Karpas-422 (cell line): ENCODE measurements around the gene SSH2. TPM values are rescaled to one million over a fixed set of nuclear protein-coding genes. Genes with fewer than 3 reads are reported as not detected.

ENCODE experiments used
- DNase-seq: peaks from one replicate; pipeline ENCODE4 v3.0.0-alpha.2; 2015
- H2AFZ ChIP-seq: fragments of 200-600 bp; sonication (generic); 2 replicates; pipeline ENCODE4 v1.6.1; 2014; ENCODE audit warnings: antibody characterized with exemption, low read length, mixed read lengths
- H3K27ac ChIP-seq: fragments of 200-600 bp; sonication (generic); 2 replicates; pipeline ENCODE4 v1.5.1; 2014; ENCODE audit warnings: mild to moderate bottlenecking, low read length, moderate library complexity
- H3K27me3 ChIP-seq: fragments of 200-600 bp; sonication (generic); 2 replicates; pipeline ENCODE4 v1.6.1; 2014; ENCODE audit warnings: low read length, mixed read lengths
- H3K36me3 ChIP-seq: fragments of 200-600 bp; sonication (generic); 2 replicates; pipeline ENCODE4 v1.6.1; 2014; ENCODE audit warnings: low read length, mixed read lengths; ENCODE audit not compliant: insufficient read depth
- H3K4me1 ChIP-seq: fragments of 200-600 bp; sonication (generic); 2 replicates; pipeline ENCODE4 v1.6.1; 2014; ENCODE audit warnings: mild to moderate bottlenecking, low read length, mixed read lengths
- H3K4me2 ChIP-seq: fragments of 200-600 bp; sonication (generic); 2 replicates; pipeline ENCODE4 v1.6.1; 2014; ENCODE audit warnings: low read length, low read depth, mild to moderate bottlenecking; ENCODE audit not compliant: poor library complexity, severe bottlenecking
- H3K4me3 ChIP-seq: fragments of 200-600 bp; sonication (generic); 2 replicates; pipeline ENCODE4 v1.5.1; 2014; ENCODE audit warnings: mild to moderate bottlenecking, antibody characterized with exemption, low read length, mixed read lengths
- H3K79me2 ChIP-seq: fragments of 200-600 bp; sonication (generic); 2 replicates; pipeline ENCODE4 v1.6.1; 2014; ENCODE audit warnings: mild to moderate bottlenecking, low read length, mixed read lengths
- H3K9ac ChIP-seq: fragments of 200-600 bp; sonication (generic); 2 replicates; pipeline ENCODE4 v1.6.0; 2014; ENCODE audit warnings: low read length
- H3K9me2 ChIP-seq: fragments of 200-600 bp; sonication (generic), shearing (Covaris generic); replicated peaks from 2 replicates; pipeline ENCODE4 v1.6.0; 2014; ENCODE audit warnings: mild to moderate bottlenecking, low read length, moderate library complexity; ENCODE audit not compliant: insufficient read depth
- H3K9me3 ChIP-seq: fragments of 300-700, 200-600 bp; sonication (generic); 2 replicates; pipeline ENCODE4 v1.6.1; 2014; ENCODE audit warnings: low read length, mixed read lengths
- H4K20me1 ChIP-seq: fragments of 200-600 bp; sonication (generic); 2 replicates; pipeline ENCODE4 v1.6.1; 2014; ENCODE audit warnings: mild to moderate bottlenecking, antibody characterized with exemption, low read length, low read depth; ENCODE audit not compliant: insufficient read depth
- total RNA-seq: library from RNA; depleted of rRNA; stranded (reverse); fragments of >200 nt; shearing (Covaris generic); gene quantifications from 2 replicates; pipeline ENCODE4 v1.2.3, GENCODE V29; 2014; ENCODE audit warnings: low replicate concordance

The SSH2 gene
- total RNA-seq, 1 experiment from 2014 or later = 53.9 TPM

DNA sequence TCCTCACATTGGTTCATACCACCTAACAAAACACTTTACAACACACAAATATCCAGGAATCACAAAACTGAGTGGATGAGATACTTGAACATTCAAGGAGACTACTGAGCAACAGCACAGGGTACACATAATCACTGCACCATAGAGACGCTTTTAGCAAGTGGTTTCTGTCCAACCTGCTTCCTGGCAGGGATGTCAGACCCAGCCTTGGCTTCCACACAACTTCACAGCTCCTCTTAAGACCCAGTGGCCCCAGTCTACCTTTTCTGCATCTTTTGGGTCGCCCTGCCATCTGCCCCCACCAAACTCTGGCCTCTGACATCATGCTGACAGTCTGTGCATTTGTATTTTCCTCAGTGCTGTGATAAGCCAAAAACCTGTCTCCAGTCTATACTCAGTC is 301.4 kb downstream of the SSH2 start:
- no peak for DNase-seq
- H3K4me3 ChIP-seq = no peak overlapping the region
- no peak overlapping the region for H3K27ac ChIP-seq
- no peak overlapping the region for H3K4me2 ChIP-seq
- no peak overlapping the region for H2AFZ ChIP-seq
- H3K4me1 ChIP-seq = no peaks in the 10 kb centered on the region
- no peaks in the 10 kb centered on the region for H3K9me3 ChIP-seq
- H3K9ac ChIP-seq = no peak overlapping the region
- no peaks in the 10 kb centered on the region for H3K9me2 ChIP-seq
- peaks cover 3% of the 10 kb centered on the region; the same call in 1 of the 2 replicates for H3K36me3 ChIP-seq
- no peaks in the 10 kb centered on the region for H4K20me1 ChIP-seq
- H3K79me2 ChIP-seq = no peaks in the 10 kb centered on the region
- no peaks in the 10 kb centered on the region for H3K27me3 ChIP-seq

DNA sequence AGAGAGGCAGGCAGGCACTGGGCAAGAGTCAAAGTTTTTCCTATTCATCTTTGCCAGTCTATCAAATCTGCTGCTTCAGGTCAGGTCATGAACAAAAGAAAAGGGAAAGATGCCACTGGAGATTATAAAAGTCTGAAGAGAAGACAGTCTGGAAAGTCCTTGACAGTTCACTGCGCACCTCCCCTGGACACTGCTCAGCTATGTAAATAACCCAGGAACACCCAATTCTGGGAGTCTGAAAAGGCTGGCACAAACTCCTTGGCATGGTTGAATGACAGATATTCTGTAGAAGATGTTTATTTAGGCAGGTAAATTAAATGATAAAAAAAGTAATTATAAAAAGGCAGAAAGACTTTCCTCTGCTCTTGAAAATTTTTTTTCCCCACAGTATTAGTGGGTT is 302.1 kb downstream of the SSH2 start:
- Histone ChIP-seq H4K20me1 (no peaks in the 10 kb centered on the region), H3K9ac (no peak overlapping the region), H3K36me3 (peaks cover 3% of the 10 kb centered on the region; the same call in 1 of the 2 replicates), H3K9me2 (no peaks in the 10 kb centered on the region), H3K79me2 (no peaks in the 10 kb centered on the region), H3K9me3 (no peaks in the 10 kb centered on the region), H3K4me3 (no peak overlapping the region), H3K27ac (no peak overlapping the region), H3K27me3 (no peaks in the 10 kb centered on the region), H3K4me1 (no peaks in the 10 kb centered on the region), H2AFZ (no peak overlapping the region), H3K4me2 (no peak overlapping the region)
- DNase-seq = no peak

DNA sequence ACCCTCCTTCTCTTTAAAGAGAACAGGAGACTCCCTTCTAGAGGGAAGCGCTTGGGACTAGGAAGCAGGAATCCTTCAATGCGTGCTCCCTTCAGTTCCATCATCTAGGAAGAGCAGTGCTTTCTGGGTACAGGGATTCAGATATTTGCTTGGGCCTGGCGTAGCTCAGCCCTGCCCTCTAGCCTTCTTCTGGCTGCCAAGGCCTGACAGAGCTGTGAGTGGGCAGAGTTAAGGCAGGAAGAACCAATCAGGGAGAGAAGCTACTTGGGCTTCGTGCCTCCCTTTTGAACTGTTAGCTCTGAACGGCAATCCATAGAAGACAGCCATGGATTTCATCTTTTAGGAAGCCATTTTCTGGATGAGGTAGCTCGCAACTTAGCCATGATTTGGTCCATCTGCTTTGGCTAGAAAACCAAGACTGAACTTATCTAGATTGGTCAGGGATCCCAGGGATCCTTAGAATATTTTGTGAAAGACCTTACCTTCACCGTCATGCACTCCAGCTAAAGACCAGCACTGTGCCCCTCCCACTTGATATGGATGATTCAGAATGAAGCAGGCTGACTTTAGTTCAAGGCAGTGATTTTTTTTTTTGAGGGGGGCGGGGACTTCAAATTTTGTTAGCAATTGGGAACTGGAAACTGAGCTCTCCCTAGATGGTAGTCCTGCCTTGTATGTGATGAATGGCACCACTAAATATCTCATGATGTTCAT is 304.8 kb downstream of the SSH2 start:
- Histone ChIP-seq H3K4me1 (no peaks in the 10 kb centered on the region), H4K20me1 (no peaks in the 10 kb centered on the region), H3K36me3 (no peaks in the 10 kb centered on the region), H3K27me3 (no peaks in the 10 kb centered on the region), H3K9ac (no peak overlapping the region), H3K9me3 (no peaks in the 10 kb centered on the region), H3K79me2 (no peaks in the 10 kb centered on the region), H2AFZ (no peak overlapping the region), H3K27ac (no peak overlapping the region), H3K4me3 (no peak overlapping the region), H3K9me2 (no peaks in the 10 kb centered on the region), H3K4me2 (no peak overlapping the region)
- DNase-seq = no peak

GRCh38 chr17:29624586-29624985 is 305.4 kb downstream of the SSH2 start:
- Histone ChIP-seq H3K27ac (no peak overlapping the region), H4K20me1 (no peaks in the 10 kb centered on the region), H3K4me2 (no peak overlapping the region), H3K79me2 (no peaks in the 10 kb centered on the region), H3K27me3 (no peaks in the 10 kb centered on the region), H3K9me3 (no peaks in the 10 kb centered on the region), H3K4me1 (no peaks in the 10 kb centered on the region), H2AFZ (no peak overlapping the region), H3K9ac (no peak overlapping the region), H3K36me3 (no peaks in the 10 kb centered on the region), H3K4me3 (no peak overlapping the region), H3K9me2 (no peaks in the 10 kb centered on the region)
- no peak for DNase-seq

- Histone ChIP-seq H3K27ac (no peak overlapping the region), H4K20me1 (no peaks in the 10 kb centered on the region), H3K79me2 (no peaks in the 10 kb centered on the region), H3K9ac (no peak overlapping the region), H3K36me3 (no peaks in the 10 kb centered on the region), H3K9me2 (no peaks in the 10 kb centered on the region), H3K4me1 (peaks cover 6% of the 10 kb centered on the region), H3K27me3 (no peaks in the 10 kb centered on the region), H2AFZ (no peak overlapping the region), H3K4me2 (no peak overlapping the region), H3K9me3 (no peaks in the 10 kb centered on the region), H3K4me3 (no peak overlapping the region)
- DNase-seq = no peak
Observed at GRCh38 chr17:29623283-29623647, 306.8 kb downstream of the SSH2 start.

DNA sequence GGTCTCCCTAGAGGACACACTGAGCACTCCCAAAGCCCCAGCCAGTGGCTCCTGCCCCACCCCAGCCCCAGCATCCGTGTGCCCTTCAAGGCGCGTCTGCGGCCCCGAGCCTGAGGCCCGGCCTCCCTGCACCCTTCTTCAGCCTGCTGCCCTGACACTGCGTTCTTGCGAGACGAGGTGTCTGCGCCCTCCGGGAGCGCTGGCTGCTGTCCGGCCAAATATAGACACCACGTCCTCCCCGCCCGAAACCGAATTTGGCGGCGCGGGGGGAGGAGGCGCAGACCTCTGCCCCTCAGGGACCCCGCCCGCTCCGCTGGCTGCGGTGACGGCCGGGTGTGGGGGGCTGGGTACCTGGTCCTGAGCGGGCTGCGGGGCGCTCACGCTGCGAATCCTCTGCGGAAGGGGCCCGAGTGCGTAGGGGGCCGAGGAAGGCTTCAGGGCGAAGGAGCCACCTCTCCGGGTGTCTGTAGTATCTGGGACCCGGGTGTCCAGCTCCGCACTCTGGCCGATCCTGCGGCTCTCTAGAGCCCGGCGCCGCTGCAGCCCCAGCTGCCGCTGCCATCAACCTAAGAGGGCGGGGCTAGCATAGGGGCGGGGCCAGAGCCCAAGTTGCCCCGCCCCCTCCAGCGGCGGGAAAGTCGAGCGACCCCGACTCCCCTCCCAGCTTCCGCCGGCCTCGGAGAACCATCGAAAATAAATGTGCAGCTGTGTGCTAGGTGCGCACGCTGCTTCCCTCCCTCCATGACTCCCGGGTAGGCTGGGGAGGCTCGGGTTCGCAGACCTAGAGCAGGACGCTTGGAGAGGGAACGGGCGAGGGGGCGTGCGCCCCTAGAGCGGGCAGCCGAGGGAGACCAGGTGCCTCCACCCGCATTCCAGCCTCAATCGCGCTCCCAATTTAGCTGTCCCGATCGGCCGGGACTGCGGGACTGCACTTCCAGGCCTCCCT is 307.4 kb downstream of the SSH2 start, which contains the start of gene CORO6:
Gene CORO6 (minus strand): TSS at position 576 of the 946 bp plus-strand sequence. CDS start 1,491 bp downstream, outside the sequence.
- Histone ChIP-seq H2AFZ (no peak within 1 kb of the TSS), H3K9me3 (no peaks in the 10 kb centered on the region), H3K79me2 (no peaks in the 10 kb centered on the region), H3K9me2 (no peaks in the 10 kb centered on the region), H3K4me3 (no peak within 1 kb of the TSS), H3K4me2 (no peak within 1 kb of the TSS), H3K9ac (no peak within 1 kb of the TSS), H3K27me3 (no peaks in the 10 kb centered on the region), H4K20me1 (no peaks in the 10 kb centered on the region), H3K4me1 (peaks cover 10% of the 10 kb centered on the region), H3K36me3 (no peaks in the 10 kb centered on the region), H3K27ac (no peak within 1 kb of the TSS)
- DNase-seq = no peak

GRCh38 chr17:29621751-29622194 is 308.3 kb downstream of the SSH2 start:
- H3K9me3 ChIP-seq = no peaks in the 10 kb centered on the region
- no peak overlapping the region for H3K9ac ChIP-seq
- no peak for DNase-seq
- H3K27me3 ChIP-seq = no peaks in the 10 kb centered on the region
- no peak overlapping the region for H3K4me2 ChIP-seq
- no peak overlapping the region for H3K4me3 ChIP-seq
- H2AFZ ChIP-seq = no peak overlapping the region
- H3K27ac ChIP-seq = no peak overlapping the region
- H3K79me2 ChIP-seq = no peaks in the 10 kb centered on the region
- no peaks in the 10 kb centered on the region for H3K36me3 ChIP-seq
- H3K4me1 ChIP-seq = peaks cover 17% of the 10 kb centered on the region
- H3K9me2 ChIP-seq = no peaks in the 10 kb centered on the region
- peaks cover 2% of the 10 kb centered on the region; the same call in 1 of the 2 replicates for H4K20me1 ChIP-seq
